C4-2B (cell line): Measurements from ENCODE around the gene BMF.

Experiments
- H3K27ac ChIP-seq: fragments of 450-650 bp; 2 replicates; pipeline ENCODE4 v1.5.1; 2017
- ZFX ChIP-seq: fragments of 450-650 bp; IDR thresholded peaks from 2 replicates; pipeline ENCODE4 v1.6.1; 2017
- TF ChIP-seq, protein P1 (sequence below): fragments of 450-650 bp; conservative IDR thresholded peaks from 2 replicates; pipeline ENCODE4 v1.5.1; 2017; ENCODE audit warnings: mild to moderate bottlenecking

Gene BMF

GRCh38 chr15:40097096-40097967 lies 11.3 kb downstream of the BMF start:
- peak overlapping the region; percentile 32 for H3K27ac ChIP-seq
- TF ChIP-seq ZFX = no peak
- TF ChIP-seq, protein P1, sequence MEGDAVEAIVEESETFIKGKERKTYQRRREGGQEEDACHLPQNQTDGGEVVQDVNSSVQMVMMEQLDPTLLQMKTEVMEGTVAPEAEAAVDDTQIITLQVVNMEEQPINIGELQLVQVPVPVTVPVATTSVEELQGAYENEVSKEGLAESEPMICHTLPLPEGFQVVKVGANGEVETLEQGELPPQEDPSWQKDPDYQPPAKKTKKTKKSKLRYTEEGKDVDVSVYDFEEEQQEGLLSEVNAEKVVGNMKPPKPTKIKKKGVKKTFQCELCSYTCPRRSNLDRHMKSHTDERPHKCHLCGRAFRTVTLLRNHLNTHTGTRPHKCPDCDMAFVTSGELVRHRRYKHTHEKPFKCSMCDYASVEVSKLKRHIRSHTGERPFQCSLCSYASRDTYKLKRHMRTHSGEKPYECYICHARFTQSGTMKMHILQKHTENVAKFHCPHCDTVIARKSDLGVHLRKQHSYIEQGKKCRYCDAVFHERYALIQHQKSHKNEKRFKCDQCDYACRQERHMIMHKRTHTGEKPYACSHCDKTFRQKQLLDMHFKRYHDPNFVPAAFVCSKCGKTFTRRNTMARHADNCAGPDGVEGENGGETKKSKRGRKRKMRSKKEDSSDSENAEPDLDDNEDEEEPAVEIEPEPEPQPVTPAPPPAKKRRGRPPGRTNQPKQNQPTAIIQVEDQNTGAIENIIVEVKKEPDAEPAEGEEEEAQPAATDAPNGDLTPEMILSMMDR = no peak

DNA sequence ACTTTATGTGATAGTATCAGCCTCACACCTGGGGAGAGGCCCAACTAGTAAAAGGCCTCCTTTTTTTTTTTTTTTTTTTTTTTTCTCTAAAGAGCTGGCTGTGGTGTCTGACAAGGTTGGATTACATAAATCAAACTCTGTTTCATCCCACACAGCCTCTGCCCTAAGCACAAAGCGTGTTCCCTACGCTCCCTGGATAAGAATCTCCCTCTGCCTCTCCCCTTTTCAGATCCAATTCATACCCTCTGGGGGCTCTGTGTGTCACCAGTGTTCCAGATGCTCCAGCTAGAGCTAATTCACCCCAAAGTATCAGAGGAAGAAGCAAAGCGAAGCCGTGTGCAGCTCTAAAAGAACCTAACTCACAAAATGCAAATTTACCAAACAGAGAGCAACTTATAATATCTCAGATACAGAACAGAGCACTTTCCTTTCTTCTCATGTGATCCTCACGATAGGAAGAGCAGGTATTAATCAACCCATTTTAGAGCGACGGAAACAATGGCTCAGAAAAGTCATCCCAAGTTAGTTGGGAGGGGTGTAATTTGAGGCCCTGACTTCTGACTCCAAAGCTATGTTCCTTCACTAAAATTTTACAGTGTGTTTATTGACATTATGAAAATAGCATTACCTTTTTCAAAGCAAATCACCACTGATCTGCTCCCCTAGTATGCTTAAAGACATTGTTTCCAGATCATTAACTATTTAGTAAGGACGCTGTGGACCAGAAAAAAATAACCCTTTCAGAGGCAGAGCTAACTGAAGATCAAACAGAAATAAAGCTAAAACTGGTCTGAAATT lies 12.4 kb downstream of the BMF start:
- no peak overlapping the region for H3K27ac ChIP-seq
- TF ChIP-seq, protein P1 = no peak
- no peak for TF ChIP-seq ZFX

- no peak overlapping the region for H3K27ac ChIP-seq
- TF ChIP-seq, protein P1 = no peak
- TF ChIP-seq ZFX = no peak
Observed at GRCh38 chr15:40095371-40096093, 13.1 kb downstream of the BMF start.

- H3K27ac ChIP-seq = no peak overlapping the region
- TF ChIP-seq, protein P1 = no peak
- no peak for TF ChIP-seq ZFX
Observed at GRCh38 chr15:40094156-40094555, 14.5 kb downstream of the BMF start.

DNA sequence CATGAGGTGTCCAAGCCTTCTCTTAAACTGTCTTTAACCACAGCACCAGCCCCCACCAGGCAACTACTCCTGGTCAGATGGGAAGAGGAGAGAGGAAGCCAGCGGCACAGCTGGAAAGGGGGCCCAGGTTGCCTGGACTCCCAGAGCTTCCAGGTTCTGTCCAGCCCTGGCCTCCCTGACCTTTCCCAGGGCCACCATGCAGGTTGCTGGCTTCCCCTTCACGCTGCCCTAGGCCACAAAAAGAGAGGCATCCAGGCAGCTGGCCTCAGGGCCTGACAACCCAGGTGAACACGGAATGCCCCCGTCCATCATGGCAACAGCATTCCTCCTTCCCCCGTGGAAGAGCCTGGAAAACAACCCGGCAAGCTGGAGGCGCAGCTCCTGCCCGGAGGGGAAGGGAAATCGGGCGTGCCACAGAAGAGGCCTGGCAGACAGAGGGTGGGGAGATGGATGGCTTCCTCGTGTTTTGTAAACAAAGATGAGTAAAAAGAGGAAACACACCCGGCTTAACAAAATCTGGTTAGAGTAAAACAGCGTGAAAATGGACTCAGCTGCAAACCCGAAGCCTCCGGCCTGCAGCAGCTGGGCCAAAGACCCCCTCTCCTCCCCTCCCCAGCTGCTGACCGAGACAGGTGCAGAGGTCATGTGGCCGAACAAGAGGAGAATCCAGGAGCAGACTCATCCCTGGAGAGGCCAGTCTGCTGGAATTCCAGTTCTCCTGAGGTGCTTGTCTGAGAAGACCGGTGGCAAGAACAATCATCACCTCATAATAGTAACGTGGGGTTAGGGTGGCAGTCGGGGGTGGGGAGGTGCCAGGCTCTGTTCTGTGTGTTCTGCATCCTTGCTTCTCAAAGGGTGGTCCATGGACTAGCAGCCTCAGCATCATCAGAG lies 15.5 kb downstream of the BMF start:
- no peak overlapping the region for H3K27ac ChIP-seq
- no peak for TF ChIP-seq ZFX
- TF ChIP-seq, protein P1 = no peak

DNA sequence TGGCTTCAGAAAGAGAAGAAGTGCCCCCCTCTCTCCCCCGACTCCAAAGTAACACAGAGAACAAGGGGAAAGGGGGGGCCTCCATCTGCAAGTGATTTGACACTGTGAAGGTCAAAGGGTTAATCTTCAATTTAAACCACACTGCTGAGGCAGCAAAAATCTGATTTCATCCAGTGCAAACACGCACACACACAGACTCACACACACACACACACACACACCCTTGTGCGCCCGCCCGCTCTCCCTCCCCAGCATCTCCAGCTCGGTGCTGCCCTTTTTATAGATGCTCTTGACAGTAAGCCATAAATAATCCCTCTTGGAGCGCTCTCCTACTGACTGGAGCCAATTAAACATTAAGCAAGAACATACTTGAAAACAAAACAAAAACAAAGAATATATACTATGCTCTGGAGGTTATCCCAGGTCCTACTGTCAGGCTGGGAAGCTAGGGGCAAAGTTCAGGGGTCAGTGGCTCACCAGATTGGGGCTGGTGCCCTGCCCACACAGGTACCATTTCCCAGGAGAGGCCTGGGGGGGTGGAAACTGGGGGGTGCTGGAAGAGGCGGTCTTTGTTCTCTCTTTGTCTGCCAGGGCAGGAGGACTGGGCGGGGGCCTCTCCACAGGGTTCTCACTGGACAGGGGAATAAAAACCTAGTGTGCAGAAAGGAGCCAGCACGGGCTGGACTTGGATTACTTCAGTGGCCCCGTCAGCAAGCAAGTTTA lies 16.3 kb downstream of the BMF start:
- no peak overlapping the region for H3K27ac ChIP-seq
- TF ChIP-seq, protein P1 = no peak
- TF ChIP-seq ZFX = no peak
